A549 (cell line): ENCODE results near the gene LGR5. TPM values are rescaled to one million over a fixed set of nuclear protein-coding genes. Genes with fewer than 3 reads are reported as not detected.
"Not testable (repeated sequence)": the region's sequence is repeated elsewhere in the genome, so short reads cannot be mapped to it uniquely, and the experiment has no call there.

Source experiments
- ATAC-seq, 2 experiments: fragments of 200-7000 bp in 1 of 2; fragments of >200 bp in 1 of 2; cut with Nextera tagmentation in 1 of 2; cut with Tn5 transposase in 1 of 2; 3 replicates each; pipeline versions ENCODE4 v1.8.0 to v1.9.1; 2018 to 2020; ENCODE audit warnings: mild to moderate bottlenecking in 1 of 2, moderate library complexity in 1 of 2
- CTCF ChIA-PET: fragments of 300-600 bp; sonication (Branson Sonifier 250); formaldehyde crosslinking; extraction: SDS; loops from one replicate; lab custom pipeline; 2021; ENCODE audit warnings: antibody characterized with exemption, inconsistent platforms; lab: Yijun Ruan, JAX
- POLR2A ChIA-PET: fragments of 350-600 bp; formaldehyde crosslinking; extraction: SDS; loops from one replicate; lab custom pipeline; 2021; ENCODE audit warnings: antibody characterized with exemption, inconsistent platforms; lab: Yijun Ruan, JAX
- DNase-seq, 2 experiments: peaks; one replicate each; pipeline versions ENCODE4 v3.0.0 to v3.0.0-alpha.2; 2011 to 2016; ENCODE audit warnings: low read depth in 1 of 2, low spot score in 1 of 2
- FAIRE-seq: peaks from 2 replicates; lab custom pipeline; 2011; peaks lifted over from hg19 to GRCh38; lab: Jason Lieb, UNC
- H3K27ac ChIP-seq, 2 experiments: fragments of >200 bp; sonication (Bioruptor Twin); formaldehyde crosslinking; 3 replicates each; pipeline ENCODE4 v1.5.1; 2016 to 2017
- H3K4me1 ChIP-seq: fragments of >200 bp; sonication (Bioruptor Twin); formaldehyde crosslinking; 3 replicates; pipeline ENCODE4 v1.6.1; 2016
- H3K4me2 ChIP-seq: fragments of >200 bp; sonication (Bioruptor Twin); formaldehyde crosslinking; 3 replicates; pipeline ENCODE4 v1.6.1; 2016
- H3K4me3 ChIP-seq: fragments of >200 bp; sonication (Bioruptor Twin); formaldehyde crosslinking; 3 replicates; pipeline ENCODE4 v1.5.1; 2016
- H3K9me3 ChIP-seq: fragments of >200 bp; sonication (Bioruptor Twin); formaldehyde crosslinking; 3 replicates; pipeline ENCODE4 v1.6.1; 2016
- BHLHE40 ChIP-seq: IDR thresholded peaks from 2 replicates; pipeline ENCODE4 v1.6.1; 2012; ENCODE audit warnings: low read depth, low read length, inconsistent platforms
- CHD2 ChIP-seq: fragments of 150-350 bp; IDR thresholded peaks from 2 replicates; pipeline ENCODE4 v1.6.1; 2014; ENCODE audit warnings: low read length; ENCODE audit not compliant: partially characterized antibody
- GATA3 ChIP-seq: IDR thresholded peaks from 2 replicates; pipeline ENCODE4 v1.6.1; 2012; ENCODE audit warnings: borderline replicate concordance
- HDAC2 ChIP-seq: fragments of 200-600 bp; sonication (generic); IDR thresholded peaks from 2 replicates; pipeline ENCODE4 v1.6.1; 2016
- HEYL ChIP-seq: fragments of 250-450 bp; sonication (Bioruptor Pico); IDR thresholded peaks from 2 replicates; pipeline ENCODE4 v1.8.0; 2021; ENCODE audit warnings: mild to moderate bottlenecking, moderate library complexity
- HOXB13 ChIP-seq: fragments of 250-450 bp; sonication (Bioruptor Pico); IDR thresholded peaks from 2 replicates; pipeline ENCODE4 v1.5.0; 2020; ENCODE audit warnings: low read depth, mild to moderate bottlenecking, moderate library complexity
- HOXB5 ChIP-seq: fragments of 250-450 bp; sonication (Bioruptor Pico); IDR thresholded peaks from 2 replicates; pipeline ENCODE4 v1.5.0; 2020; ENCODE audit warnings: mild to moderate bottlenecking, moderate library complexity
- JUNB ChIP-seq: fragments of >200 bp; sonication (Bioruptor Twin); formaldehyde crosslinking; IDR thresholded peaks from 2 replicates; pipeline ENCODE4 v1.6.1; 2016
- MAFK ChIP-seq: fragments of 450-650 bp; IDR thresholded peaks from 2 replicates; pipeline ENCODE4 v1.6.1; 2014; ENCODE audit not compliant: partially characterized antibody
- NFE2L2 ChIP-seq: fragments of 150-350 bp; conservative IDR thresholded peaks from 2 replicates; pipeline ENCODE4 v1.6.1; 2014; ENCODE audit warnings: low read length
- NR3C1 ChIP-seq: fragments of >200 bp; sonication (Bioruptor Twin); formaldehyde crosslinking; IDR thresholded peaks from 3 replicates; pipeline ENCODE4 v1.6.1; 2017
- RAD21 ChIP-seq, 2 experiments: fragments of >200 bp in 1 of 2; sonication (Bioruptor Twin) in 1 of 2; formaldehyde crosslinking in 1 of 2; IDR thresholded peaks in 1 of 2; conservative IDR thresholded peaks in 1 of 2; 2 replicates in 1 of 2; 3 replicates in 1 of 2; pipeline ENCODE4 v1.6.1; 2012 to 2018; ENCODE audit warnings: inconsistent platforms in 1 of 2
- RNF2 ChIP-seq: fragments of 200-600 bp; sonication (generic); IDR thresholded peaks from 2 replicates; pipeline ENCODE4 v1.6.1; 2016; ENCODE audit warnings: low read depth, mild to moderate bottlenecking, antibody characterized with exemption, moderate library complexity, borderline replicate concordance
- ZC3H11A ChIP-seq: fragments of 450-650 bp; IDR thresholded peaks from 2 replicates; pipeline ENCODE4 v1.6.1; 2014; ENCODE audit warnings: antibody characterized with exemption, mild to moderate bottlenecking
- ZFP36 ChIP-seq: fragments of 450-650 bp; IDR thresholded peaks from 2 replicates; pipeline ENCODE4 v1.6.1; 2014; ENCODE audit warnings: borderline replicate concordance; ENCODE audit not compliant: partially characterized antibody
- WGBS: methylation state at CpG from one replicate; pipeline ENCODE4 v1.1.6; 2017; ENCODE audit errors: missing lambda C conversion rate; 5-methylcytosine and 5-hydroxymethylcytosine counted together
- polyA plus RNA-seq, 4 experiments: library from polyadenylated mRNA; depleted of rRNA in 3 of 4; stranded (reverse); fragments of >200 nt; fragmentation: RNase III in 1 of 4; extraction: RNeasy Plus Mini Kit Qiagen cat#74134 plus additional on column Dnase treatment in 1 of 4; gene quantifications; 2 replicates in 3 of 4; 3 replicates in 1 of 4; pipeline ENCODE4 v1.2.3, GENCODE V29; 2011 to 2017
- TF ChIP-seq, protein P1 (sequence below): IDR thresholded peaks from 2 replicates; pipeline ENCODE4 v1.6.1; 2012
- TF ChIP-seq, protein P2 (sequence below): fragments of >200 bp; sonication (Bioruptor Twin); formaldehyde crosslinking; IDR thresholded peaks from 3 replicates; pipeline ENCODE4 v1.5.1; 2016
- TF ChIP-seq, protein P3 (sequence below): IDR thresholded peaks from 2 replicates; pipeline ENCODE4 v1.6.1; 2012; ENCODE audit warnings: low read depth, borderline replicate concordance
- TF ChIP-seq, protein P4 (sequence below): fragments of 200-600 bp; sonication (generic); IDR thresholded peaks from 2 replicates; pipeline ENCODE4 v1.6.1; 2016; ENCODE audit warnings: antibody characterized with exemption, mild to moderate bottlenecking, moderate library complexity

The LGR5 gene
- polyA plus RNA-seq, 2 of the 4 experiments (the other 2 are of a cell fraction): not detected

DNA sequence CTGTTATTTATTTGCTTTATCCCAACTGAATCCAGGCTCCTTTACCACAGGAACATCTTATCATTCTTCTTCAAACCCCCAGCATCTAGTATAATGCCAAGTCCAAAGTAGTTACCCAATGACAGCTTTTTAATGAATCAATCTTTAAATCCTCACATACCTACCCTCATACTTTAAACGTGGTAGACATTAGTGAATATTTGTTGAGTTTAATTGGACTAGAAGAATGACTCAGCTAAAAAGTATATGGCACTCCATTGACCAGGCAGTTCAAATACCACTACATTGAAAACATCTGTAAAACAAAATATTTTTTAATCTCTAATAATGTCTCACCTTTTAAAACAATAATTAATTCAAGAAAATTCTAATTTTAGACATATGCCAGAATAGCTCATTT, 125.9 kb downstream of the LGR5 start:
- POLR2A ChIA-PET: no interaction called here
- CTCF ChIA-PET: no interaction called here
- WGBS: 2% methylated on average over 1 of the region's 1 CpG
- peak; percentile 79 for TF ChIP-seq MAFK
- no peak for TF ChIP-seq RNF2
- peak; percentile 83 for TF ChIP-seq NFE2L2
- FAIRE-seq: no peak
- H3K9me3 ChIP-seq: no peaks in the 10 kb centered on the region
- H3K4me2 ChIP-seq: no peak overlapping the region
- no peak overlapping the region for H3K27ac ChIP-seq
- DNase-seq: no peak
- no peaks in the 10 kb centered on the region for H3K4me1 ChIP-seq
- H3K4me3 ChIP-seq: no peak overlapping the region
- no peak for ATAC-seq

- ATAC-seq (no peak), DNase-seq (no peak), FAIRE-seq (no peak)
- Histone ChIP-seq H3K9me3 (no peaks in the 10 kb centered on the region), H3K4me3 (no peak overlapping the region), H3K27ac (no peak overlapping the region), H3K4me2 (no peak overlapping the region), H3K4me1 (no peaks in the 10 kb centered on the region)
- CTCF ChIA-PET: interaction anchor here (1.3 kb wide), 1 partner anchor 181 kb away, joined by 3 read pairs; no protein-coding TSS in a partner anchor
- TF ChIP-seq JUNB: no peak
- TF ChIP-seq, protein P1, sequence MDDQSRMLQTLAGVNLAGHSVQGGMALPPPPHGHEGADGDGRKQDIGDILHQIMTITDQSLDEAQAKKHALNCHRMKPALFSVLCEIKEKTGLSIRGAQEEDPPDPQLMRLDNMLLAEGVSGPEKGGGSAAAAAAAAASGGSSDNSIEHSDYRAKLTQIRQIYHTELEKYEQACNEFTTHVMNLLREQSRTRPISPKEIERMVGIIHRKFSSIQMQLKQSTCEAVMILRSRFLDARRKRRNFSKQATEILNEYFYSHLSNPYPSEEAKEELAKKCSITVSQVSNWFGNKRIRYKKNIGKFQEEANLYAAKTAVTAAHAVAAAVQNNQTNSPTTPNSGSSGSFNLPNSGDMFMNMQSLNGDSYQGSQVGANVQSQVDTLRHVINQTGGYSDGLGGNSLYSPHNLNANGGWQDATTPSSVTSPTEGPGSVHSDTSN: no peak
- no peak for TF ChIP-seq HDAC2
- no peak for TF ChIP-seq HOXB13 (CRISPR knock-in tag)
- no peak for TF ChIP-seq NR3C1
- no peak for TF ChIP-seq CHD2
- TF ChIP-seq, protein P2, sequence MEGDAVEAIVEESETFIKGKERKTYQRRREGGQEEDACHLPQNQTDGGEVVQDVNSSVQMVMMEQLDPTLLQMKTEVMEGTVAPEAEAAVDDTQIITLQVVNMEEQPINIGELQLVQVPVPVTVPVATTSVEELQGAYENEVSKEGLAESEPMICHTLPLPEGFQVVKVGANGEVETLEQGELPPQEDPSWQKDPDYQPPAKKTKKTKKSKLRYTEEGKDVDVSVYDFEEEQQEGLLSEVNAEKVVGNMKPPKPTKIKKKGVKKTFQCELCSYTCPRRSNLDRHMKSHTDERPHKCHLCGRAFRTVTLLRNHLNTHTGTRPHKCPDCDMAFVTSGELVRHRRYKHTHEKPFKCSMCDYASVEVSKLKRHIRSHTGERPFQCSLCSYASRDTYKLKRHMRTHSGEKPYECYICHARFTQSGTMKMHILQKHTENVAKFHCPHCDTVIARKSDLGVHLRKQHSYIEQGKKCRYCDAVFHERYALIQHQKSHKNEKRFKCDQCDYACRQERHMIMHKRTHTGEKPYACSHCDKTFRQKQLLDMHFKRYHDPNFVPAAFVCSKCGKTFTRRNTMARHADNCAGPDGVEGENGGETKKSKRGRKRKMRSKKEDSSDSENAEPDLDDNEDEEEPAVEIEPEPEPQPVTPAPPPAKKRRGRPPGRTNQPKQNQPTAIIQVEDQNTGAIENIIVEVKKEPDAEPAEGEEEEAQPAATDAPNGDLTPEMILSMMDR: no peak
- TF ChIP-seq, protein P3, sequence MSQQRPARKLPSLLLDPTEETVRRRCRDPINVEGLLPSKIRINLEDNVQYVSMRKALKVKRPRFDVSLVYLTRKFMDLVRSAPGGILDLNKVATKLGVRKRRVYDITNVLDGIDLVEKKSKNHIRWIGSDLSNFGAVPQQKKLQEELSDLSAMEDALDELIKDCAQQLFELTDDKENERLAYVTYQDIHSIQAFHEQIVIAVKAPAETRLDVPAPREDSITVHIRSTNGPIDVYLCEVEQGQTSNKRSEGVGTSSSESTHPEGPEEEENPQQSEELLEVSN: no peak
- no peak for TF ChIP-seq RNF2
- no peak for TF ChIP-seq HOXB5
- TF ChIP-seq ZC3H11A: no peak
- no peak for TF ChIP-seq NFE2L2
- TF ChIP-seq GATA3: no peak
- TF ChIP-seq, protein P4, sequence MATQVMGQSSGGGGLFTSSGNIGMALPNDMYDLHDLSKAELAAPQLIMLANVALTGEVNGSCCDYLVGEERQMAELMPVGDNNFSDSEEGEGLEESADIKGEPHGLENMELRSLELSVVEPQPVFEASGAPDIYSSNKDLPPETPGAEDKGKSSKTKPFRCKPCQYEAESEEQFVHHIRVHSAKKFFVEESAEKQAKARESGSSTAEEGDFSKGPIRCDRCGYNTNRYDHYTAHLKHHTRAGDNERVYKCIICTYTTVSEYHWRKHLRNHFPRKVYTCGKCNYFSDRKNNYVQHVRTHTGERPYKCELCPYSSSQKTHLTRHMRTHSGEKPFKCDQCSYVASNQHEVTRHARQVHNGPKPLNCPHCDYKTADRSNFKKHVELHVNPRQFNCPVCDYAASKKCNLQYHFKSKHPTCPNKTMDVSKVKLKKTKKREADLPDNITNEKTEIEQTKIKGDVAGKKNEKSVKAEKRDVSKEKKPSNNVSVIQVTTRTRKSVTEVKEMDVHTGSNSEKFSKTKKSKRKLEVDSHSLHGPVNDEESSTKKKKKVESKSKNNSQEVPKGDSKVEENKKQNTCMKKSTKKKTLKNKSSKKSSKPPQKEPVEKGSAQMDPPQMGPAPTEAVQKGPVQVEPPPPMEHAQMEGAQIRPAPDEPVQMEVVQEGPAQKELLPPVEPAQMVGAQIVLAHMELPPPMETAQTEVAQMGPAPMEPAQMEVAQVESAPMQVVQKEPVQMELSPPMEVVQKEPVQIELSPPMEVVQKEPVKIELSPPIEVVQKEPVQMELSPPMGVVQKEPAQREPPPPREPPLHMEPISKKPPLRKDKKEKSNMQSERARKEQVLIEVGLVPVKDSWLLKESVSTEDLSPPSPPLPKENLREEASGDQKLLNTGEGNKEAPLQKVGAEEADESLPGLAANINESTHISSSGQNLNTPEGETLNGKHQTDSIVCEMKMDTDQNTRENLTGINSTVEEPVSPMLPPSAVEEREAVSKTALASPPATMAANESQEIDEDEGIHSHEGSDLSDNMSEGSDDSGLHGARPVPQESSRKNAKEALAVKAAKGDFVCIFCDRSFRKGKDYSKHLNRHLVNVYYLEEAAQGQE: no peak
- WGBS: 60% methylated on average over 2 of the region's 2 CpGs
- POLR2A ChIA-PET: no interaction called here
These were observed 127.1 kb downstream of the LGR5 start for GRCh38 chr12:71566655-71567054.

DNA sequence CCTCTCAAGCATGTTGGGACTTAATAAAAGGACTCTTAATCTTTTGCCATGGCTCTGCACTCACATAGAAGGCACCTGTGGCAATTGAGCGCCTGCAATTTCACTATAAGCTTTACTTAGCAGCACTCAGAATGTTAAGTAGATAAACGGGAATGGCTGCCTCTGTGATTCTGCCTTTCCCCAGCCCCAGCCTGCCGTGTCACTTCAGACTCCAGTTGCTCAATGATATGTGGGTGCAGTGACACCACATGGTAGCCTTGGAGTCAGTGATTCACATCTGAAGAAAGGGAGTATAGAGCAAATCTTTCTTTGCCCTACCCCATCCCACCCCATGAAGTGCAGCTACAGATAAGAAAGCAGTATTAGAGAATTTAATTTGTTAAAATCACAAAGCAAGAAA, 127.9 kb downstream of the LGR5 start:
- Histone ChIP-seq H3K4me1 (no peaks in the 10 kb centered on the region), H3K9me3 (no peaks in the 10 kb centered on the region), H3K4me2 (no peak overlapping the region)
- 44% methylated on average over 3 of the region's 3 CpGs for WGBS
- ChIA-PET CTCF (interaction anchor here (1.3 to 2.0 kb wide), 3 partner anchors 16 to 180 kb away, joined by 3 to 6 read pairs (median 3); no protein-coding TSS in a partner anchor), POLR2A (no interaction called here)
- TF ChIP-seq ZFP36: no peak
- no peak for TF ChIP-seq BHLHE40
- no peak for TF ChIP-seq HEYL (CRISPR knock-in tag)
- TF ChIP-seq, protein P1: no peak
- 0 out of 5 replicates have a peak, but pooled peaks of 1 of the 2 experiments have one; percentile 10 for TF ChIP-seq RAD21 (conservative IDR thresholded peaks at IDR 0.05 in 1 of 2, IDR thresholded peaks at IDR 0.05 in 1 of 2)
- TF ChIP-seq, all 56 proteins: peak for 1
- ATAC-seq: peak in 1 of 2 experiments; percentile 43; a peak in 2 of 6 replicates
- no peak overlapping the region for H3K4me3 ChIP-seq
- no peak overlapping the region for H3K27ac ChIP-seq
- FAIRE-seq: no peak
- DNase-seq: no peak

- FAIRE-seq, H3K4me3 ChIP-seq, H3K4me1 ChIP-seq, H3K4me2 ChIP-seq, H3K9me3 ChIP-seq, H3K27ac ChIP-seq, DNase-seq, ATAC-seq, POLR2A ChIA-PET: not testable (repeated sequence)
- CTCF ChIA-PET: interaction anchor here (1.2 kb wide), 1 partner anchor 12 kb away, joined by 4 read pairs; no protein-coding TSS in a partner anchor
- WGBS: 55% methylated on average over 6 of the region's 6 CpGs
These were observed 130.3 kb downstream of the LGR5 start for GRCh38 chr12:71569885-71570284.
